ENCODE results near the gene COX7A2L.

COX7A2L gene

GRCh38 chr2:42317945-42318344 lies 43.1 kb downstream of the COX7A2L start:
- DNase-seq (ENCODE audit: low spot score): no peak

- no peak for DNase-seq (ENCODE audit: low spot score)
Observed at GRCh38 chr2:42317486-42317885, 43.5 kb downstream of the COX7A2L start.

DNA sequence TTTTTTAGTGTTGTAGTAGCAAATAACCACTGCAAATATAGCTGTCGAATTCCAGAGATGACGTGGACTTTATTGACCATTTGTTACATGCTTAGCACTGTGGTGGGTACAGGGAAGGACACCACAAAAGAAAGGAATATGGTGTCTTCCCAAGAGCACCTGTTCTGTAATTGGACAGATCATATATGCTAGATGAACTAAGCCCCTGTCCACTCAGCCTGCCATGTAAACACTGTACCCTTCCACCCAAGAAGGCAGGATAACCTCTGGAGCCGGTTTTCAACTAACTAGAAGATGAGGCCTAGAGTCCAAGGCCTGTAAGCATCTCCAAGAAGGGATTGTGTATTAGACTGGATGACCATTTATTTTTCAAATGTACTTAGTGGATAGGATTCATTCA lies 44.1 kb downstream of the COX7A2L start:
- no peak for DNase-seq (ENCODE audit: low spot score)

DNA sequence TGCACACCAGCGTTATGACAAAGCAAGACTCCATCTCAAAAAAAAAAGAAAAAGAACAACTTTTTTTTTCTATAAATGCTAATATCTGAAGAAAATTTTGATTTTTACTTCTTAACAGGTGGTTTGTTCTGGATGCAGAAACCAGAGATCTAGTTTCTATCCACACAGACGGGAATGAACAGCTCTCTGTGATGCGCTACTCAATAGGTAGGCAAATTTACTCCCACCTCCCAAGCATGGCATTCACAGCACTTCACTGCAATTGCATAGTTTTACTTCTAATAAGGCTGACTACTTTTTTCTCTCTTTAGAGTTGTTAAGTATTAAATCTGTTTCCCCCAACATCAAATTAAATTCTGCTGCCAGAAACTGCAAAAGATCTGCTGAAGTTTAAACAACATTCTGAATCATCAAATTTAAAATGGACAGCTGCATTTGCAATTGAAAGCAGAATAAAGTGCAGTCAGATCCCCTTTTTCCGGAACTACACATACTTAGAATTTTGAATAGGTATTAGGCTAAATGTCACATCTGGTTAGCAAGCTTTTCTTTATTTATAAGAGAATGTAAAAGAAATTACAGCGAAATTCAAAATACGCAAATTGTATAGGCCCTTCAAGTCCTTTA lies 45.1 kb downstream of the COX7A2L start:
- no peak for DNase-seq (ENCODE audit: low spot score)

DNA sequence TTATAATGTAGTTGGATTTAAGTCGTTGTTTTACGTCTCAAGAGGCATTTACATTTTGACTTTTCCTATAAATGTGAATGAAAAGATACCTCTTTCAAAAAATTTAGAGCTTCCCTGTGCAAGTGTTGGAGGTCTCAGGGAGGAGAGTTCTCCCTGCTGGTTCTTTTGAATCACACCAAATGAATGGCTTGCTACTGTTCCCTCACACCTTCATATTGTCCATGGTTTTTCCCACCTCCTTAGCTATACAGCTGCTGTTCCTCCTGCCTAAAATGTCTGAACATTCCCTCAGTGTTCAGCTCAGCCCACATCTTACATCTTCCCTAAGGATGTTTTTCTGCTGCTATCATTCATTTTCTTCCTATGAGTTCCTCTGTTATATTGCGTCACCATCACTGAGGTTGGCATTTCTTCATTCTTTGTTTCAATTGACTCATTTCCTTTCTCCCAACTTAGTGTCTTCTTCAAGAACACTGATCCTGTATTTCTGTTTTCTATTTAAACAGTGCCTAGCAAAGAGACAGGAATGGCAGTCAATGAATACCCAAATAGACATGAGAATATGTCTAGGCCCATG lies 46.0 kb downstream of the COX7A2L start:
- no peak for DNase-seq (ENCODE audit: low spot score)

DNA sequence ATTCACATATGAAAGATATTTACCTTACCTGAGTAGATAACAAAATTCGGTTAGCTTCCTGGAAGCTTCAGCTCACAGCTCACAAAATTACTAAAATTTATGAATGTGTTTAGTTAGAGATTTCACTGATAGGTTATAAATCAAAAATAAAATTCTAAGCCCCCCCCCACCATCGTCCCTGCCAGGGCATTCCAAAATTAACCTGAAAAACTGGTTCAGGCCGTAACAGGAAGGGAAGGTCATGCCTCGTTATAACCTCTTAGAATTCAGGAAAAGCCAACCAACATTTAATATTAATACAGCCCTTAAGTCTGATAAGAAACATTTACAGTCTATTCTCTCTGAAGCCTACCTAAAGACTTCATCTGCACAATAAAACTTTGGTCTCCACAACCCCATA lies 48.9 kb downstream of the COX7A2L start:
- DNase-seq (ENCODE audit: low spot score): no peak

DNA sequence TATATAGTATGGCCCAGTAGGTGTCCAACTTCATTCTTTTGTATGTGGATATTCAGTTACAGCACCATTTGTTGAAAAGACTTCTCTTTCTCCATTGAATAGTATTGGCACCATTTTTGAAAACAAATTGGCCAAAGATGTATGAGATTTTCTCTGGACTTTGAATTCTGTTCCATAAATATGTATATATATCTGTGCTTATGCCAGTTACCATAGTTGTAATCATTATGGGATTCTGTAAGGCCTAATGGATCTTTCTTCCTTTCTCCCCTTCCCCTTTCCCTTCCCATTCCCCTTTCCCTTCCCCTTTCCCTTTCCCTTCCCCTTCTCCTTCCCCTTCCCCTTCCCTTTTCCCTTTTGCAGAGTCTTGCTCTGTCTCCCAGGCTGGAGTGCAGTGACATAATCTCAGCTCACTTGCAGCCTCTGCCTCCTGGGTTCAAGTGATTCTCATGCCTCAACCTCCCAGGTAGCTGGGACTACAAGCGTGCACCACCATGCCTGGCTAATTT lies 51.0 kb downstream of the COX7A2L start:
- no peak for DNase-seq (ENCODE audit: low spot score)

- DNase-seq (ENCODE audit: low spot score): no peak
Observed at GRCh38 chr2:42309366-42309765, 51.7 kb downstream of the COX7A2L start.

DNA sequence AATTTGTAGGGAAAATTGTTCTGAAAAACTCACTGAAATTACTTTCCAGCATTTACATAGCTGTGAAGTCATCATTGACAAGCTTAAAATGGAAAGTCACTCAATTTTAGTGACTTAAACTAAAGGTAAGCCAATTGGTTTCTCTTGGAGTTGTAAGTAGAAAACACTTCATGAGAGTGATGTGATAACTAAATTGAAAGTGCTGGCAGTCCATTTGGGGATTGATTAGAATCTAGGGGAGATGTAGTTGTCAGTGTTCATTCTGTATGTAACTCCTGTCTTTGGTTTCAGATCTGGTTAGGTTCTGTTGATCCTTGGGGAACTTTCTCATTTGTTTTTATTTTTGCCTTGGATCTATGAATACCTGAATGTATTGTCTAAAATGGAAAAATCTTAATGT lies 53.8 kb downstream of the COX7A2L start:
- no peak for DNase-seq (ENCODE audit: low spot score)

GRCh38 chr2:42304059-42304713 lies 56.8 kb downstream of the COX7A2L start:
- no peak for DNase-seq (ENCODE audit: low spot score)

GRCh38 chr2:42303252-42303651 lies 57.8 kb downstream of the COX7A2L start:
- DNase-seq (ENCODE audit: low spot score): no peak

DNA sequence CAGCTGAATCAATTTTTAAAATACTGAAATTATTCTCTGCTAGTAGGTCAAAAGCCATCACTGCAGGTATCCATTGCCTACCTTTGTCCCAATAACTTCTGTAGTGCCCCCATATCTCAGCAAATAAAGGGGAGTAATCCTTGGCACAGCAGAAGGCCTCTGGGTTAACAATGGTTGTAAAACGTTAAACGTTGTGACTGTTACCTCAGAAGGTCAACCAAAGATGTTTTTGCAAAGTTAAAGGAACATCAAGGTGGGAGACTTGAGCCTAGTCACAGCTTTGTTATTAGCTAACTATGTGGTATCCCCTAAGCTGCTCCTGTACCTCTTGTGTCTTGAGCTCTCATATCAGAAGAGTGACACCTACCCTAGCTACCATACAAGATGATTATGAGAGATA lies 60.5 kb downstream of the COX7A2L start:
- DNase-seq (ENCODE audit: low spot score): no peak

Data from kidney capillary endothelial cell (primary cell).